ENCODE data around the gene GPR17.

The GPR17 gene

DNA sequence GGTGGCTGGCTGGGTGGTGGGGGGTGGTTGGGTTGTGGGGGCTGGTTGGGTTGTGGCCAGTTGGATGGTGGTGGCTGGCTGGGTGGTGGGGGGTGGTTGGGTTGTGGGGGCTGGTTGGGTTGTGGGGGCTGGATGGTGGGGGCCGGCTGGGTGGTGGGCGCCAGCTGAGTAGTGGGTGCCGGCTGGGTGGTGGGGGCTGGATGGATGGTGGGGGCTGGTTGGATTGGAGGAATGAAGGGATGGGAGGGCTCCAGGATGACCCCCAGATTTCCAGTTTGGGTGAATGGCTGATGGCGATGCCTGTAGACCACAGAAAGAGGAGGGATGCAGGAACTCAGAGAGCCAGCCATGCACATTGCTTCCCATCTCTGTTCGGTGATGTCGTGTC, 26.8 kb upstream of the GPR17 start:
- Histone ChIP-seq H3K36me3 (replicated peaks) (no peaks in the 10 kb centered on the region), H3K4me3 (ENCODE audit: low read depth, low read length) (no peak overlapping the region), H3K27ac (no peak overlapping the region), H3K27me3 (replicated peaks) (no peaks in the 10 kb centered on the region)
- DNase-seq = no peak
- TF ChIP-seq, protein P1, sequence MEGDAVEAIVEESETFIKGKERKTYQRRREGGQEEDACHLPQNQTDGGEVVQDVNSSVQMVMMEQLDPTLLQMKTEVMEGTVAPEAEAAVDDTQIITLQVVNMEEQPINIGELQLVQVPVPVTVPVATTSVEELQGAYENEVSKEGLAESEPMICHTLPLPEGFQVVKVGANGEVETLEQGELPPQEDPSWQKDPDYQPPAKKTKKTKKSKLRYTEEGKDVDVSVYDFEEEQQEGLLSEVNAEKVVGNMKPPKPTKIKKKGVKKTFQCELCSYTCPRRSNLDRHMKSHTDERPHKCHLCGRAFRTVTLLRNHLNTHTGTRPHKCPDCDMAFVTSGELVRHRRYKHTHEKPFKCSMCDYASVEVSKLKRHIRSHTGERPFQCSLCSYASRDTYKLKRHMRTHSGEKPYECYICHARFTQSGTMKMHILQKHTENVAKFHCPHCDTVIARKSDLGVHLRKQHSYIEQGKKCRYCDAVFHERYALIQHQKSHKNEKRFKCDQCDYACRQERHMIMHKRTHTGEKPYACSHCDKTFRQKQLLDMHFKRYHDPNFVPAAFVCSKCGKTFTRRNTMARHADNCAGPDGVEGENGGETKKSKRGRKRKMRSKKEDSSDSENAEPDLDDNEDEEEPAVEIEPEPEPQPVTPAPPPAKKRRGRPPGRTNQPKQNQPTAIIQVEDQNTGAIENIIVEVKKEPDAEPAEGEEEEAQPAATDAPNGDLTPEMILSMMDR (IDR thresholded peaks at IDR 0.05; ENCODE audit: low read depth, low read length, missing control alignments) = no peak
- in situ Hi-C loops (cut with HindIII; ENCODE audit: low pct_ligation_motif_present, low sequenced_read_pairs) = no loop called here

DNA sequence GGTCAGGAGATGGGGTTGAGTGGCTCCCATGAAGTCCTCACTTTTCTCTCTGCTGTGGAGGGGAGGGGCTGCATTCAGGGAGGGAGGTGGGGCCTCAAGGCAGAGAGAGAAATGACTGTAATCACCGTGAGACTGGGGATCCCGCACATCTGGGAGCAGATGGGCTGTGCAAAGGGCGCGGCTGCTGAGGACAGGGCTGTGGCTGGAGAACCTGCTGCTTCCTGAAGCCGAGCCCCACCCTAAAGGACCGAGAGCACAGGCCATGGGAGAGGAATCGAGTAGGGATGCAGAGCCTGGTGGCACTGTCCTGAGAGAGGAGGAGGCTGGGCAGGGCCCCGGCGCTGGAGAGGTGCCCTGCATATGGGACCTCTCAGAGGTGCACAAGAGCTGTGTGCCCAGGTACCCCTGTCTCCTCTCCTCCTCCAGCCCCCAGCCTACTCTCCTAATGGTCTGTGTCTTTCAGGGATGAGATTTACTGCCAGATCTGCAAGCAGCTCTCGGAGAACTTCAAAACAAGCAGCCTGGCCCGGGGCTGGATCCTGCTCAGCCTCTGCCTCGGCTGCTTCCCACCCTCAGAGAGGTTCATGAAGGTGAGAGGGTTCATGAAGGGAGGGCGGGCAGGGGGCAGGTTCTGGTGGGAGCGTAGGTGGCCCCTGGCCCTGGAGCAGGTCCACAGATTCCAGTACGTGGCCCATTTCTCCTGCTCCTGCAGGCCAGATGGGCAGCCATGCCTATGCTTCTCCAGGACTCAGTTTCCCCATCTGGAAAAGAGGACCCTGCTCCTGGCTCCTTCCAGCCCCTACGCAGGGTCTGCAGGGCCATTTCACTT, 25.9 kb upstream of the GPR17 start:
- TF ChIP-seq, protein P1 (IDR thresholded peaks at IDR 0.05; ENCODE audit: low read depth, low read length, missing control alignments) = no peak
- Histone ChIP-seq H3K27ac (no peak overlapping the region), H3K4me3 (ENCODE audit: low read depth, low read length) (no peak overlapping the region), H3K36me3 (replicated peaks) (no peaks in the 10 kb centered on the region), H3K27me3 (replicated peaks) (no peaks in the 10 kb centered on the region)
- in situ Hi-C loops (cut with HindIII; ENCODE audit: low pct_ligation_motif_present, low sequenced_read_pairs) = no loop called here
- DNase-seq = no peak

DNA sequence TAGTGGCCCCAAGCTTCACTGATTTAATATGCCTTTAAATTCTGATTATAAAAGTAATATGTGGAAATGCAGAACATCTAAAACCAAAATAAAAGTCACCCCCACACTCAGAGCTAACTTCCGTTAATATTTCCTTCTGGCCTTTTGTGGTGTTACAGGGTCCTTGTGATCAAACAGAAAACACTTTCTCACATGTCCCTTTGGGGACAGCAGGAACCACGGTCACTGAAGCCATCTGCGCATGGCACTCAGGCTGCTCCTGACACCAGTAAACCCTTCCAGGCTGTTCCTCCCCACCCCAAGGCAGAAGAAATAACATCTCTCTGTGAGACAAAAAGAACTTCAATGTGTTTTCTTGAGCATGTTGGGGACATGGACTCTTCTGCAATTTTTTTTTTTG, 25.1 kb upstream of the GPR17 start:
- in situ Hi-C loops (cut with HindIII; ENCODE audit: low pct_ligation_motif_present, low sequenced_read_pairs) = no loop called here
- no peaks in the 10 kb centered on the region for H3K36me3 ChIP-seq (replicated peaks)
- H3K27me3 ChIP-seq (replicated peaks) = no peaks in the 10 kb centered on the region
- no peak overlapping the region for H3K27ac ChIP-seq
- no peak for DNase-seq
- TF ChIP-seq, protein P1 (IDR thresholded peaks at IDR 0.05; ENCODE audit: low read depth, low read length, missing control alignments) = no peak
- H3K4me3 ChIP-seq (ENCODE audit: low read depth, low read length) = no peak overlapping the region

GRCh38 chr2:127621981-127622431, 23.9 kb upstream of the GPR17 start:
- TF ChIP-seq, protein P1 (IDR thresholded peaks at IDR 0.05; ENCODE audit: low read depth, low read length, missing control alignments) = no peak
- in situ Hi-C loops (cut with HindIII; ENCODE audit: low pct_ligation_motif_present, low sequenced_read_pairs) = no loop called here
- H3K36me3 ChIP-seq (replicated peaks) = no peaks in the 10 kb centered on the region
- DNase-seq = no peak
- no peak overlapping the region for H3K4me3 ChIP-seq (ENCODE audit: low read depth, low read length)
- H3K27me3 ChIP-seq (replicated peaks) = no peaks in the 10 kb centered on the region
- H3K27ac ChIP-seq = no peak overlapping the region

- in situ Hi-C loops (cut with HindIII; ENCODE audit: low pct_ligation_motif_present, low sequenced_read_pairs) = no loop called here
- Histone ChIP-seq H3K27me3 (replicated peaks) (no peaks in the 10 kb centered on the region), H3K36me3 (replicated peaks) (no peaks in the 10 kb centered on the region), H3K4me3 (ENCODE audit: low read depth, low read length) (no peak overlapping the region), H3K27ac (no peak overlapping the region)
- no peak for DNase-seq
- TF ChIP-seq, protein P1 (IDR thresholded peaks at IDR 0.05; ENCODE audit: low read depth, low read length, missing control alignments) = no peak
Measured at GRCh38 chr2:127622561-127623387, 23.2 kb upstream of the GPR17 start.

Measured in brain microvascular endothelial cell (primary cell).